8988T (cell line): ENCODE data around the gene CAMKMT.
"Not testable (repeated sequence)": the region's sequence is repeated elsewhere in the genome, so short reads cannot be mapped to it uniquely, and the experiment has no call there.

Source experiments
- DNase-seq: peaks from one replicate; pipeline ENCODE4 v3.0.0; 2011

CAMKMT gene

DNA sequence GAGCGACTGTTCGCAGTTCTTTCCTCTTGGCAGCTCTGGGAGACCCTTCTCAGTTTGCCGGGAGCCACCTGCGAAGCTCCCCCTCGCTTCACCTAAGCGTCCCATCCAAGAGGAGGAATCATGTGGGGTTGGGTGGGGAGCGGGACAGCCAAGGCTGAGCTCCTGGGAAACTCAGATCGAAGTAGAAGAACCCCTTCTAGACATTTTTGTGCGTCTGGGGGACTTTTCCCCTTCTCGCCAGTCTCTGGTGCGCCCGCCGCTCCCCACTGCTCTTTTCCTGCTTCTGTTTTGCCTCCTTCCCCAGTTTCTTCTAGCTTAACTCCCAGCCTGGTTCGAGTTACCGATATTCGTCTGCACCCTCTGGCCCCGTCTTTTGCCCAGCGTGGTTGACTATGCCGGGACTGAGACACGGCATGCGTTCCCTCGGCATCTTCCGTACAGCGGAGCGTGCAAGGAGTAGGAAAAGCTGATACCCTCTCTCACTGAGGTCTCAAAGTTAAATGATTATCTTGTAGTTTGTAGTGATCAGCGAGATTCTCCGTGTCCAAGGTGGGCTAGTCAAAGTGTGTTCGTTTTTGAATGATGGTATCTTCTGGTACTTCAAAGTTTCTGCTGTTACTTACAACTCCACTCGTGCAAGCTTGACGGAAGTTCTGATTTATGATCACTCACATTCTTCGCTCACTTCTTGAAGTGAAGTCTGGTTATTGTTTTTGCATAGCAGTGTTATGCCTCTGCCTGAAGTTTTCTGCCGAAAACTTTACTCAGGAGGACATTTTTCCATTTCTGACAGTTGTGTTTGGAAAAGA, 664 bp downstream of the CAMKMT start:
- DNase-seq = no peak

- DNase-seq = no peak
Measured at GRCh38 chr2:44364604-44365003, 2.9 kb downstream of the CAMKMT start.

DNA sequence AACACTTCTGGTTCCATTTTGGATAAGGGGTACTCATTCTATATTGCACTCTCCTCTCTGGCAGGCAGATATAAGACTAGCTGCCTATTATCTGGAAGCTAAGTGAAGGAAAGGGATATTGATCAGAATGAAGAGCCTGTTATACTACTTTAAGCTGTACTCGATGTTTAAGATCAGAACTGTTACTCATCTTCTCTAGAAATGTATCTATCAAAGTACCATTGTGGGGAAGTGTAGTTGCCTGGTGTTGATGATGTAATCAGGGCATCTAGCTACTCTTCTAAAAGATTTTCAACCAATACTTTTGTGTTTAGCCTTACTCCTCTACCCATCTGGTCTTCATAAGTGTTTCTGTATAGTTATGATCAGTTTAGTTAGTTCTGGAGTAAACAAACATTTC, 5.8 kb downstream of the CAMKMT start:
- DNase-seq = no peak

DNA sequence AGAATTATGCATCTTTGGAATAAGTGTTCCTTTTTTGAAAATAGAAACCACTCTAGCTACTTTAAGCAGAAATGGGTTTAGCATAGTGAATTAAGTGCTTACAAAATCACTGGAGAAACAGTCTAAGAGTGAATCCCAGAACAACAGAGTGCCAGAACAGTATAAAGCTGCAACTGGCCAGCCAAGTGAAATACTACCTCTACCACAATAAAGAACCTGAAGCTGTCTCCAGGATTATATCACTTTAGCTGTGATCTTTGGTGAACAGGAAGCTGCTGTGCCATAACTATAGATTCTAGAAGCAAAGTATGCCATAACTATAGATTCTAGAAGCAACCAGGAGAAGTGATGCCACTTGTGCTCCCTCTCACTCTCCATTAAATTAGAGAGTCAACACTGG, 7.6 kb downstream of the CAMKMT start:
- DNase-seq = no peak

DNA sequence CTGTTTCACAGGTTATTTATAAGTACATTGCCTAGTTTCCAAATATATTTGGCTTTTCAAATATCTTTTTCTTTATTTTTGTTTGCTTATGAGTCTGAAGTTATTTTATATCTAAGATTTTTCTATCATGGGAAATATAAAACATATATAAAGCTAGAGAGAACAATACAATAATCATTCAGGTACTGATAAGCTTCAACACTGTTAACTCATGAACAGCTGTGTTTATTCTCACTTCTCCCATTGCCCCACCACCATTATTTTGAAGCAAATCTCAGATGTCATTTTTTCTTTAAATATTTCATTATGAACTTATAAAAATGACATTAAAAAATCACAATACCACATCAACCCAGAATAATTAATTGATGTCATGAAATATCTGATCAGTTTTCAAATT, 9.7 kb downstream of the CAMKMT start:
- DNase-seq = no peak

- no peak for DNase-seq
Measured at GRCh38 chr2:44372246-44372645, 10.5 kb downstream of the CAMKMT start.

DNA sequence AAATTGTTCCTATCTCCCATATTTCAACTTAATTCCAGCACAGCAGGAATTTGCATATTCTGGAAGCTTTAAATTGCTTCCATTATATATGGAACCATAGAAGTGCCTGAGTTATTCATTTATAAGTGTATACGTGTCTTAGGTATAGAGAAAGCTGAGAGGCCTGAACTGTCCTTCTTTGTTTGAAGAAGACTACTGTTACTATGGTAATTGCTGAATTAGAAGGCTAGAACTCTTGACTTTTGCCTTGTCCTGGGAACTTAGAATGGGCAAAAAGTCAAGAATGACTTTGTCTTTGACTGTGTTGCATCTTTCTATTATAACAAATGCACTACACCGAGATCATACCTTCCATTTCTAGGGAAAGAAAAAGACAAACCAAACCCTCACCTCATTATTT, 15.7 kb downstream of the CAMKMT start:
- DNase-seq = no peak

DNA sequence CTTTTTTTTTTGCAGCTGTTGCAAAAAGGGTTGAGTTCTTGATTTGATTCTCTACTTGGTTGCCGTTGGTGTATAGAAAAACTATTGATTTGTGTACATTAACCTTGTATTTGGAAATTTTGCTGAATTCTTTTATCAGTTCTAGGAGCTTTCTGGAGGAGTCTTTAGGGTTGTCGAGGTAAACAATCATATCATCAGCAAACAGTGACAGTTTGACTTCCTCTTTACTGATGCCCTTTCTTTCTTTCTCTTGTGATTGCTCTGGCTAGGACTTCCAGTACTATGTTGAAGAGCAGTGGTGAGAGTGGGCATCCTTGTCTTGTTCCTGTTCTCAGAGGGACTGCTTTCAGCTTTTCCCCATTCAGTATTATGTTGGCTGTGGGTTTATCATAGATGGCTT, 23.5 kb downstream of the CAMKMT start:
- DNase-seq = not testable (repeated sequence)

- no peak for DNase-seq
Measured at GRCh38 chr2:44388877-44389276, 27.1 kb downstream of the CAMKMT start.

DNA sequence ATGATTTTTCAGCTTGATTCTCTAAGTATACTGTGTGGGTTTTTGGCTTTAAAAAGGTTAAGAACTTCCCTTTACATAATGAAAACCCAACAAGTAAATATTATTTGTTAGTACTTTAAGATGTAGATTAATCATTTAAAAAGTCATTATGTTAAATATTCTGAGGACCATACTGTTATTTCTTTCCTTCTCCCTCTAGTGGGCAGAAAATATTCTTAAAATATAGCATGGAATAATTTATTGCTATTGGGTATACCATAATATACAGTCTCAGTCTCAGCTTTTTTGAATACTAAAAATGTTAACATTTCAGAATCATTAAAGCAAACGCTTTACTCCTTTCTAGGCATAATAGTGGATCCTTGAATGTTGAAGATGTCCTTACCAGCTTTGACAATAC, 28.1 kb downstream of the CAMKMT start:
- no peak for DNase-seq

- no peak for DNase-seq
Measured at GRCh38 chr2:44392338-44392943, 30.7 kb downstream of the CAMKMT start.

DNA sequence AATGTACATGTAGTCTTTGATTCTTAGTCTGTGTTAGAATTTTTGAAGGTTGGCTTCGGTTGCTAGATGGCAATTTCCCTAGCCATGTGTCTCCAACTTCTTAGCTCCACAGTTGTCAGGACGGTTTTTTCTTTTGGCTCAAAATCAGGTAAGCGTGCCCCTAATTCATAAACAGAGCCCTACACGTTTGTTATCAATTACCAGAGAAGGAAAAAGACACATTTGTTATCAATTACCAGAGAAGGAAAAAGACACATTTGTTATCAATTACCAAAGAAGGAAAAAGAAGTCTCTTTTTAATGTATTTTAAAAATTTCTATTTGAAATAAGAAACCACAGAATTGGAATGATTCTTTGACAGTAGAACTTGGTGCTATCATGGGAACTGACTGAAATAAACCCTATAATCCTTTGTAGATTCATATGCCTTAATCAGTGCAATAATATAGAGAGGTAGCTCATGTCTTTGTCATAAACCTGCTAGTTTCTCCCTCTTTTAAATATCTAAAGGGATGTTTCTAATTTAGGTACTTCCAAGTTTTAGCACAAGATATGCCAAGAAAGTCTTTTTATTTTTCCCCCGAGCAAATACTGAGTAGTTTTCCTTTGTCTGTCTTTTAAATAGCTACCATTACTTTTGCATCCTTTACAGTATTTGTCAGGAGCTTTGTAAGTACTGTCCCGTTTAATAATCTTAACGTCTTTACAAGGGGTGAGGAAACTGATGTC, 35.9 kb downstream of the CAMKMT start:
- no peak for DNase-seq

- no peak for DNase-seq
Measured at GRCh38 chr2:44398243-44398897, 36.6 kb downstream of the CAMKMT start.

DNA sequence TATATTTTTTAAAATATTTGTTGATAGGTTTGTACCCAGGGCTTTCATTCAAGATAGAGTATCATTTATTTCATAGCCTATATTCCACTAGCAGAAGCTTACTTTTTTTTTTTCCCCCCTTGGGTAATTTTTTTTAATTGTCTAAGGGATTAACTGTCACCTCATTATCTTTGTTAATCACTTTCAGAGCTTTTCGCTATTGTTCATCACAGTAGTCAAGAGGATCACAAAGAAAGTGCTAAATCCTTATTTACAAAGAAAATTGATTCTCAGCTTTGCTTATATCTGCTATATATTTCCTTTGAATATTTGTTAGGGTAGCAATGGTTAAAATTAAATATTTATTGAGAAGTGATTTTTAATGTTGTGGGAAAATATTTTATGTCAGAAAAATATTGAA, 59.0 kb downstream of the CAMKMT start:
- no peak for DNase-seq

DNA sequence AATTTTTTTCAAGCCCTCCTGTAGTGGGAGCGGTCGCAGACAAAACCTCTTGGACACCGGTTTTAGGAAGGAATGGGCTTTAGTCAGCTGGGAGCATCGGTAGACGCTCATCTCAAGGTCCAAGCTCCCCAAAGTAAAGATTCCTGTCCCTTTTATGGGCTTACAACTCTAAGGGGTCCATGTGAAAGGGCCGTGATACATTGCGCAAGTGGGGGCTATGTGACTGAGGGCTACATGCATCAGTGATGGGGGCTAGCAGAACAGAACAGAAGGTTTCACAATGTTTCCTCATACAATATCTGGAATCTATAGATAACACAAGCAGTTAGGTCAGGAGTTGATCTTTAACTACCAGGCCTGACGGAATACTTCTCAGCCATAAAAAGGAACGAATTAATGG, 62.5 kb downstream of the CAMKMT start:
- no peak for DNase-seq

- no peak for DNase-seq
Measured at GRCh38 chr2:44429034-44429433, 67.3 kb downstream of the CAMKMT start.

DNA sequence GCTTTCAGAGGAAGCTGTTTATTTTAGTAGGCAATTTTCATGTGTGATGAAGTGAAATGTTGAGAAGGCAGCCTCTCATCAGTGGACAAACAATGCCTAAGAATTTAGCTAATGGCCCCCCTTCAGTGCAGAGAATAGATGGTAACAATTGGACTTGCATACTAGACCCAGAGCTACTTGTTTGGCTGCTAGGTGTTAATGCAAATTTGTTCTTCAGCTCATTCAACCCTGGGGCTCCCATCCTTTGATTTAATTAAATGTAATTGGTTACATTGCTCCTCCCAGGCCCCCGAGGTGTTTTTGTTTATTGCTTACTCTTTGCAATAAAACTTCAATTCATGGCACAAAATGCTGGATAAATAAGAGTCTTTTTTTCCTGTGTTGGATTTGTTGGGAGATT, 68.6 kb downstream of the CAMKMT start:
- DNase-seq = no peak

- no peak for DNase-seq
Measured at GRCh38 chr2:44433895-44434294, 72.1 kb downstream of the CAMKMT start.

GRCh38 chr2:44441200-44441599, 79.5 kb downstream of the CAMKMT start:
- no peak for DNase-seq

DNA sequence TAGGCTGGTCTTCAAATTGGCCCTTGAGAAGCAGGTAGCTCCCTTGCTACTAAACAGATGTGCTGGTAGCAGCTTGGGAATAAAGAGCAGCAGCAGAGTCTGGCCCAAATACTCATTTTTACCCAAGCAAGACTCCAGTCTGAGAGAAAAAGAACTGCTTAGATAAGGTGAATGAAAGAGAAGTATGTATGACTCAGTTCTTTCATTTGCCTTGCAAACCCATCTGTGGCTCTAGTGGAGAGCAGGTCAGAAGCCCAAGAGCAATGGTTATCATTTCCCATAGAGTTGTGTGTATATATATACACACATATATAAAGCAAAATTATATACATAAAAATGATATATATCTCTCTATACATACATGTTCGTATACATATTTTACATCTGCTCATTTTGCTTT, 80.3 kb downstream of the CAMKMT start:
- DNase-seq = no peak

DNA sequence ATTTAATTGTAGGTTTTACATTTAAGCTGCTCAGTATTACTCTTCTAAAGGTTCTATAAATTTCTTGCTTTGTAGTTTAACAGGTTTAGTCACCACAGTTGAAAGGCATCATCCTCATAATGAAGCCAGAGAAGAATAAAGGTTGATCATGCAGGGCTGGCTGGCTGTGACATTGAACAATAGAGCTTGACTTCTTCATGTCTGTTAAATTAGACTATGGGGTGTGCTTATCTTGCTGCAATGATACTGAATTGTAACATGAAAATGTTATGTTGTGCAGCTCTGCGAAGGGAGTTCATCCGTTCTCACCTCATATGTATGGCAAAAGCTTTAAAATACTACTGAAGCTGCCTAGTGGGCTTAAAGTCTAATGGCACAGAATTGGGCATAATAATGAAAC, 81.8 kb downstream of the CAMKMT start:
- DNase-seq = no peak

GRCh38 chr2:44444881-44445280, 83.1 kb downstream of the CAMKMT start:
- DNase-seq = no peak

DNA sequence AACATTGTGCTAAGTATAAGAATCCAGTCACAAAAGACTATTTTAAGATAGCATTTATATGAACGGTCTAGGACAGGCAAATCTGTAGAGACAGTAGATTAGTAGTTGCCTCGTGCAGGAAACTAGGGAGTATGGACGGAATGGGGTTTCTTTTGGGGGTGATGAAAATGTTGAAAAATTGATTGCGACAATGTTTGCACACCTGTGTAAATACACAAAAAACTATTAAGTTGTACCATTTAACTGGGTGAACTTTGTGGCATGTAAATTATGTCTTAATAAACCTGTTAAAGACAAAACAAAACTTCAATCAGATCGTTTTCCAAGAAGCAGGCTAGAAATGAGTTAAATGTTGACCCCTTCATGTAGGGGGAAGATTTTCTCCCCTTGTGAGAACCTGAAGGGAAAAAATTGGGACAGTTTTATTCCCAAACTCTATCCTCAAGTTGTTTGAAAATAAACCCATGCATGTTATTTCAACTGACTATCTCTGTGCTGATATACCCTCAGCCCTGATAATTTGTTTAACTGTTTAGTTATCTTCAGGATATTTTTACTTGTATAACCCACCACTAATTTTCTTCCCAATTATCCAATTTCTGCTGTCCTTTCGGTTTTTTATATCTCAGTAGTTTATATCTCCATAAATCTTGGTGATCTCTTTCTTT, 87.2 kb downstream of the CAMKMT start:
- DNase-seq = no peak
